SH-SY5Y (cell line): ENCODE results near the gene LRRC56.

ENCODE experiments used
- GATA2 ChIP-seq: IDR thresholded peaks from 2 replicates; pipeline ENCODE4 v1.6.1; 2011; ENCODE audit warnings: mild to moderate bottlenecking, low read depth, low read length
- GATA3 ChIP-seq: IDR thresholded peaks from 2 replicates; pipeline ENCODE4 v1.6.1; 2011; ENCODE audit warnings: low read depth, mild to moderate bottlenecking, low read length, moderate library complexity

GRCh38 chr11:533586-534395 is 3.5 kb upstream of the LRRC56 start:
- TF ChIP-seq GATA3 (no peak), GATA2 (no peak)
